SU-DHL-6 (cell line): ENCODE results near the gene CAPN14.

Source experiments
- H2AFZ ChIP-seq: fragments of 200-600 bp; sonication (generic); 2 replicates; pipeline ENCODE4 v1.6.1; 2014; ENCODE audit warnings: low read depth, mild to moderate bottlenecking, moderate library complexity, mixed read lengths, antibody characterized with exemption, low read length; ENCODE audit not compliant: severe bottlenecking
- H3F3A ChIP-seq: fragments of 200-600 bp; shearing (Covaris generic); 2 replicates; pipeline ENCODE4 v1.6.0; 2016; ENCODE audit warnings: antibody characterized with exemption, mild to moderate bottlenecking; ENCODE audit not compliant: insufficient read depth
- H3K27ac ChIP-seq: fragments of 200-600 bp; sonication (generic); 2 replicates; pipeline ENCODE4 v1.5.1; 2016; ENCODE audit warnings: low read depth, mild to moderate bottlenecking, low read length, moderate library complexity, mixed read lengths
- H3K27me3 ChIP-seq: fragments of 200-600 bp; sonication (generic), shearing (Covaris generic); 2 replicates; pipeline ENCODE4 v1.6.0; 2014; ENCODE audit warnings: mild to moderate bottlenecking, low read length
- H3K36me3 ChIP-seq: fragments of 200-600 bp; sonication (generic); 2 replicates; pipeline ENCODE4 v1.6.1; 2014; ENCODE audit warnings: mild to moderate bottlenecking, low read length, mixed read lengths
- H3K4me2 ChIP-seq: fragments of 300-600, 200-600 bp; shearing (Covaris generic), sonication (generic); 2 replicates; pipeline ENCODE4 v1.6.0; 2014; ENCODE audit warnings: low read length, low read depth, mild to moderate bottlenecking; ENCODE audit not compliant: poor library complexity, severe bottlenecking
- H3K4me3 ChIP-seq: fragments of 200-600 bp; sonication (generic); 2 replicates; pipeline ENCODE4 v1.5.1; 2014; ENCODE audit warnings: antibody characterized with exemption, low read length, mild to moderate bottlenecking, mixed read lengths; ENCODE audit not compliant: insufficient read depth, poor library complexity, severe bottlenecking
- H3K79me2 ChIP-seq: fragments of 200-600 bp; sonication (generic); 2 replicates; pipeline ENCODE4 v1.6.1; 2014; ENCODE audit warnings: mild to moderate bottlenecking, low read length, moderate library complexity; ENCODE audit not compliant: insufficient read depth
- H3K9ac ChIP-seq: fragments of 200-600 bp; sonication (generic); 2 replicates; pipeline ENCODE4 v1.7.0; 2014; ENCODE audit warnings: mild to moderate bottlenecking, low read length
- H3K9me2 ChIP-seq: fragments of 200-600 bp; sonication (generic); replicated peaks from 2 replicates; pipeline ENCODE4 v1.6.1; 2014; ENCODE audit warnings: low read length; ENCODE audit not compliant: insufficient read depth
- H3K9me3 ChIP-seq: fragments of 200-600 bp; sonication (generic); 2 replicates; pipeline ENCODE4 v1.6.1; 2014; ENCODE audit warnings: low read length, mixed read lengths; ENCODE audit not compliant: insufficient read depth
- H4K20me1 ChIP-seq: fragments of 200-600 bp; sonication (generic); 2 replicates; pipeline ENCODE4 v1.6.1; 2014; ENCODE audit warnings: low read depth, mild to moderate bottlenecking, antibody characterized with exemption, low read length, moderate library complexity, mixed read lengths
- CTCF ChIP-seq: fragments of 200-600 bp; sonication (generic); IDR thresholded peaks from one replicate; pipeline ENCODE4 v1.5.1; 2017; ENCODE audit warnings: antibody characterized with exemption, mild to moderate bottlenecking, low read length, moderate library complexity; ENCODE audit not compliant: insufficient read depth, poor library complexity, severe bottlenecking
- EZH2phosphoT487 ChIP-seq: fragments of 200-600 bp; sonication (generic), shearing (Covaris generic); conservative IDR thresholded peaks from 2 replicates; pipeline ENCODE4 v1.6.1; 2018; ENCODE audit warnings: mild to moderate bottlenecking, antibody characterized with exemption, low read length, moderate library complexity, mixed read lengths

Gene CAPN14

GRCh38 chr2:31243053-31243452, 25.7 kb upstream of the CAPN14 start:
- TF ChIP-seq CTCF, result no peak
- no peak for TF ChIP-seq EZH2phosphoT487
- Histone ChIP-seq H3F3A (no peaks in the 10 kb centered on the region), H3K4me3 (no peak overlapping the region), H3K27ac (no peak overlapping the region), H3K36me3 (no peaks in the 10 kb centered on the region), H3K4me2 (no peak overlapping the region), H3K27me3 (no peaks in the 10 kb centered on the region), H4K20me1 (no peaks in the 10 kb centered on the region), H3K79me2 (no peaks in the 10 kb centered on the region), H3K9ac (no peak overlapping the region), H3K9me3 (no peaks in the 10 kb centered on the region), H3K9me2 (no peaks in the 10 kb centered on the region), H2AFZ (no peak overlapping the region)

- H3K9ac ChIP-seq, result no peak overlapping the region
- H3K79me2 ChIP-seq, result no peaks in the 10 kb centered on the region
- no peaks in the 10 kb centered on the region for H4K20me1 ChIP-seq
- no peaks in the 10 kb centered on the region for H3K9me2 ChIP-seq
- H2AFZ ChIP-seq, result no peak overlapping the region
- H3K36me3 ChIP-seq, result no peaks in the 10 kb centered on the region
- H3K27me3 ChIP-seq, result no peaks in the 10 kb centered on the region
- no peaks in the 10 kb centered on the region for H3F3A ChIP-seq
- no peaks in the 10 kb centered on the region for H3K9me3 ChIP-seq
- H3K4me3 ChIP-seq, result no peak overlapping the region
- H3K27ac ChIP-seq, result no peak overlapping the region
- TF ChIP-seq CTCF (no peak), EZH2phosphoT487 (no peak)
- no peak overlapping the region for H3K4me2 ChIP-seq
These were observed 24.4 kb upstream of the CAPN14 start for GRCh38 chr2:31241625-31242270.

GRCh38 chr2:31240381-31241365, 23.4 kb upstream of the CAPN14 start:
- Histone ChIP-seq H4K20me1 (no peaks in the 10 kb centered on the region), H3K4me3 (no peak overlapping the region), H3F3A (no peaks in the 10 kb centered on the region), H3K79me2 (no peaks in the 10 kb centered on the region), H3K9ac (no peak overlapping the region), H3K4me2 (no peak overlapping the region), H3K36me3 (no peaks in the 10 kb centered on the region), H3K27ac (no peak overlapping the region), H2AFZ (no peak overlapping the region), H3K27me3 (no peaks in the 10 kb centered on the region), H3K9me3 (no peaks in the 10 kb centered on the region), H3K9me2 (no peaks in the 10 kb centered on the region)
- TF ChIP-seq CTCF, result no peak
- TF ChIP-seq EZH2phosphoT487, result no peak
